NCI-H446 (cell line): ENCODE data around the gene IGHMBP2.

Experiments used
- DNase-seq, 2 experiments: peaks; one replicate each; lab custom pipeline; 2025; lab: John Stamatoyannopoulos, UW

IGHMBP2 gene

GRCh38 chr11:68928136-68928880, 24.6 kb downstream of the IGHMBP2 start:
- no peak for DNase-seq

GRCh38 chr11:68929135-68929534, 25.4 kb downstream of the IGHMBP2 start:
- no peak for DNase-seq

GRCh38 chr11:68929706-68930570, 26.2 kb downstream of the IGHMBP2 start:
- no peak for DNase-seq

GRCh38 chr11:68930991-68931855, 27.5 kb downstream of the IGHMBP2 start:
- no peak for DNase-seq

- DNase-seq = no peak
These were observed 28.2 kb downstream of the IGHMBP2 start for GRCh38 chr11:68931911-68932310.

- no peak for DNase-seq
These were observed 28.7 kb downstream of the IGHMBP2 start for GRCh38 chr11:68932358-68932757.

GRCh38 chr11:68932933-68933577, 29.4 kb downstream of the IGHMBP2 start:
- no peak for DNase-seq

GRCh38 chr11:68933605-68934320, 30.1 kb downstream of the IGHMBP2 start:
- no peak for DNase-seq

GRCh38 chr11:68934321-68934645, 30.6 kb downstream of the IGHMBP2 start:
- DNase-seq = no peak

- no peak for DNase-seq
These were observed 31.0 kb downstream of the IGHMBP2 start for GRCh38 chr11:68934666-68935065.

- no peak for DNase-seq
These were observed 31.4 kb downstream of the IGHMBP2 start for GRCh38 chr11:68935066-68935465.

GRCh38 chr11:68935516-68936357, 32.0 kb downstream of the IGHMBP2 start:
- no peak for DNase-seq

GRCh38 chr11:68936358-68936636, 32.6 kb downstream of the IGHMBP2 start:
- DNase-seq = no peak

- no peak for DNase-seq
These were observed 33.3 kb downstream of the IGHMBP2 start for GRCh38 chr11:68936676-68937620.

- no peak for DNase-seq
These were observed 34.4 kb downstream of the IGHMBP2 start for GRCh38 chr11:68938088-68938487.

- DNase-seq = no peak
These were observed 35.3 kb downstream of the IGHMBP2 start for GRCh38 chr11:68938816-68939582.

GRCh38 chr11:68939583-68940555, 36.2 kb downstream of the IGHMBP2 start:
- no peak for DNase-seq
